ENCODE data around the gene KCNAB3.
"Not testable (repeated sequence)": the region's sequence is repeated elsewhere in the genome, so short reads cannot be mapped to it uniquely, and the experiment has no call there.

KCNAB3 gene

GRCh38 chr17:7929158-7930023 is at the start of gene KCNAB3:
Gene KCNAB3 (minus strand): TSS chr17:7929856. CDS start chr17:7929435, 421 bp downstream.
- Mint-ChIP-seq H3K4me3 (peak within 1 kb of the TSS; percentile 97), H3K27ac (no peak within 1 kb of the TSS), H3K36me3 (no peaks in the 10 kb centered on the region), H3K9me3 (no peaks in the 10 kb centered on the region), H3K27me3 (no peaks in the 10 kb centered on the region), H3K4me1 (peaks cover 42% of the 10 kb centered on the region)

- peaks cover 9% of the 10 kb centered on the region for H3K36me3 Mint-ChIP-seq
- no peak overlapping the region for H3K27ac Mint-ChIP-seq
- H3K4me1 Mint-ChIP-seq = no peaks in the 10 kb centered on the region
- H3K9me3 Mint-ChIP-seq = peaks cover 5% of the 10 kb centered on the region
- peaks cover 3% of the 10 kb centered on the region for H3K27me3 Mint-ChIP-seq
- no peak overlapping the region for H3K4me3 Mint-ChIP-seq
These were observed 48.1 kb upstream of the KCNAB3 start for GRCh38 chr17:7977805-7978204.

- peak overlapping the region; percentile 17 for H3K27ac Mint-ChIP-seq
- H3K4me1 Mint-ChIP-seq = no peaks in the 10 kb centered on the region
- H3K4me3 Mint-ChIP-seq = no peak overlapping the region
- peaks cover 3% of the 10 kb centered on the region for H3K27me3 Mint-ChIP-seq
- peaks cover 9% of the 10 kb centered on the region for H3K36me3 Mint-ChIP-seq
- H3K9me3 Mint-ChIP-seq = peaks cover 5% of the 10 kb centered on the region
These were observed 47.4 kb upstream of the KCNAB3 start for GRCh38 chr17:7977039-7977438.

GRCh38 chr17:7974638-7975131 is 45.0 kb upstream of the KCNAB3 start:
- Mint-ChIP-seq H3K4me3 (no peak overlapping the region), H3K27ac (no peak overlapping the region), H3K9me3 (peaks cover 5% of the 10 kb centered on the region), H3K36me3 (peaks cover 9% of the 10 kb centered on the region), H3K4me1 (no peaks in the 10 kb centered on the region), H3K27me3 (peaks cover 2% of the 10 kb centered on the region)

GRCh38 chr17:7972131-7972785 is 42.6 kb upstream of the KCNAB3 start:
- Mint-ChIP-seq H3K4me3 (no peak overlapping the region), H3K9me3 (peaks cover 5% of the 10 kb centered on the region), H3K4me1 (no peaks in the 10 kb centered on the region), H3K27me3 (peaks cover 2% of the 10 kb centered on the region), H3K27ac (no peak overlapping the region), H3K36me3 (peaks cover 9% of the 10 kb centered on the region)

GRCh38 chr17:7971651-7972050 is 42.0 kb upstream of the KCNAB3 start:
- Mint-ChIP-seq H3K27me3 (no peaks in the 10 kb centered on the region), H3K4me3 (no peak overlapping the region), H3K36me3 (peaks cover 5% of the 10 kb centered on the region), H3K27ac (no peak overlapping the region), H3K9me3 (peaks cover 5% of the 10 kb centered on the region), H3K4me1 (no peaks in the 10 kb centered on the region)

GRCh38 chr17:7969433-7969832 is 39.8 kb upstream of the KCNAB3 start:
- Mint-ChIP-seq H3K27me3 (no peaks in the 10 kb centered on the region), H3K27ac (no peak overlapping the region), H3K4me1 (no peaks in the 10 kb centered on the region), H3K36me3 (peaks cover 2% of the 10 kb centered on the region), H3K4me3 (no peak overlapping the region), H3K9me3 (peaks cover 2% of the 10 kb centered on the region)

- no peaks in the 10 kb centered on the region for H3K9me3 Mint-ChIP-seq
- no peaks in the 10 kb centered on the region for H3K36me3 Mint-ChIP-seq
- no peak overlapping the region for H3K4me3 Mint-ChIP-seq
- no peaks in the 10 kb centered on the region for H3K4me1 Mint-ChIP-seq
- no peaks in the 10 kb centered on the region for H3K27me3 Mint-ChIP-seq
- H3K27ac Mint-ChIP-seq = no peak overlapping the region
These were observed 38.1 kb upstream of the KCNAB3 start for GRCh38 chr17:7967751-7968150.

- no peak overlapping the region for H3K27ac Mint-ChIP-seq
- H3K27me3 Mint-ChIP-seq = no peaks in the 10 kb centered on the region
- H3K4me3 Mint-ChIP-seq = no peak overlapping the region
- H3K4me1 Mint-ChIP-seq = no peaks in the 10 kb centered on the region
- H3K9me3 Mint-ChIP-seq = no peaks in the 10 kb centered on the region
- no peaks in the 10 kb centered on the region for H3K36me3 Mint-ChIP-seq
These were observed 31.8 kb upstream of the KCNAB3 start for GRCh38 chr17:7961421-7961820.

- no peaks in the 10 kb centered on the region for H3K27me3 Mint-ChIP-seq
These were observed 30.0 kb upstream of the KCNAB3 start for GRCh38 chr17:7959503-7960253.

GRCh38 chr17:7956228-7956965 is 26.7 kb upstream of the KCNAB3 start:
- no peaks in the 10 kb centered on the region for H3K27me3 Mint-ChIP-seq
- H3K4me3 Mint-ChIP-seq = no peak overlapping the region
- no peak overlapping the region for H3K27ac Mint-ChIP-seq
- H3K4me1 Mint-ChIP-seq = peaks cover 3% of the 10 kb centered on the region
- no peaks in the 10 kb centered on the region for H3K36me3 Mint-ChIP-seq
- no peaks in the 10 kb centered on the region for H3K9me3 Mint-ChIP-seq

More at GRCh38 chr17:7959503-7960253, 30.0 kb upstream of the KCNAB3 start:
- no peak overlapping the region for H3K27ac Mint-ChIP-seq
- no peak overlapping the region for H3K4me3 Mint-ChIP-seq
- no peaks in the 10 kb centered on the region for H3K36me3 Mint-ChIP-seq
- H3K4me1 Mint-ChIP-seq = no peaks in the 10 kb centered on the region
- no peaks in the 10 kb centered on the region for H3K9me3 Mint-ChIP-seq

- Mint-ChIP-seq H3K4me3 (no peak overlapping the region), H3K4me1 (peaks cover 6% of the 10 kb centered on the region), H3K27ac (no peak overlapping the region), H3K36me3 (no peaks in the 10 kb centered on the region), H3K27me3 (no peaks in the 10 kb centered on the region), H3K9me3 (no peaks in the 10 kb centered on the region)
These were observed 26.0 kb upstream of the KCNAB3 start for GRCh38 chr17:7955414-7956227.

GRCh38 chr17:7953266-7953665 is 23.6 kb upstream of the KCNAB3 start:
- Mint-ChIP-seq H3K36me3 (peaks cover 10% of the 10 kb centered on the region), H3K4me1 (peaks cover 13% of the 10 kb centered on the region)
- H3K27me3 Mint-ChIP-seq, H3K27ac Mint-ChIP-seq, H3K4me3 Mint-ChIP-seq, H3K9me3 Mint-ChIP-seq: not testable (repeated sequence)

- no peaks in the 10 kb centered on the region for H3K27me3 Mint-ChIP-seq
- H3K27ac Mint-ChIP-seq = peak overlapping the region; percentile 8
- H3K4me3 Mint-ChIP-seq = peak overlapping the region; percentile 5
- H3K9me3 Mint-ChIP-seq = no peaks in the 10 kb centered on the region
- H3K36me3 Mint-ChIP-seq = peaks cover 14% of the 10 kb centered on the region
- peaks cover 13% of the 10 kb centered on the region for H3K4me1 Mint-ChIP-seq
These were observed 21.6 kb upstream of the KCNAB3 start for GRCh38 chr17:7951143-7951792.

Data from activated naive CD4-positive, alpha-beta T cell treated with anti-CD3 and anti-CD28 coated beads, Interleukin-2, amount 50 U/mL, for 24 hours (primary cell).